RWPE2 (cell line): Measurements from ENCODE around the gene LARP1.

ENCODE experiments used
- ATAC-seq: fragments of 200-7000 bp; cut with Tn5 transposase; 3 replicates; pipeline ENCODE4 v1.9.1; 2021; ENCODE audit warnings: low read depth
- DNase-seq: peaks from one replicate; pipeline ENCODE4 v3.0.0-alpha.2; 2020; ENCODE audit warnings: low spot score
- H3K27ac ChIP-seq: fragments of 450-650 bp; 2 replicates; pipeline ENCODE4 v1.5.1; 2017; ENCODE audit warnings: mild to moderate bottlenecking; ENCODE audit not compliant: poor library complexity, severe bottlenecking
- H3K27me3 ChIP-seq: fragments of 250-450 bp; sonication (Bioruptor Pico); 2 replicates; pipeline ENCODE4 v1.5.1; 2021; ENCODE audit warnings: mild to moderate bottlenecking, moderate library complexity; ENCODE audit not compliant: insufficient read depth, poor library complexity, severe bottlenecking
- H3K36me3 ChIP-seq: fragments of 250-450 bp; sonication (Bioruptor Pico); 2 replicates; pipeline ENCODE4 v1.5.1; 2020; ENCODE audit warnings: low read depth, mild to moderate bottlenecking, moderate library complexity
- H3K4me1 ChIP-seq: fragments of 250-450 bp; sonication (Bioruptor Pico); 2 replicates; pipeline ENCODE4 v1.5.1; 2021; ENCODE audit warnings: mild to moderate bottlenecking, moderate library complexity; ENCODE audit not compliant: insufficient read depth, poor library complexity, severe bottlenecking
- H3K4me3 ChIP-seq: fragments of 250-450 bp; sonication (Bioruptor Pico); 2 replicates; pipeline ENCODE4 v1.5.1; 2021; ENCODE audit warnings: mild to moderate bottlenecking, moderate library complexity; ENCODE audit not compliant: severe bottlenecking
- H3K9me3 ChIP-seq: fragments of 250-450 bp; sonication (Bioruptor Pico); 2 replicates; pipeline ENCODE4 v1.5.1; 2021; ENCODE audit warnings: mild to moderate bottlenecking, moderate library complexity; ENCODE audit not compliant: severe bottlenecking
- CTCF ChIP-seq: fragments of 450-650 bp; IDR thresholded peaks from one replicate; pipeline ENCODE4 v1.5.1; 2017; ENCODE audit warnings: mild to moderate bottlenecking, moderate library complexity; ENCODE audit not compliant: poor library complexity, severe bottlenecking

The LARP1 gene

GRCh38 chr5:154860123-154860522 is 104.9 kb downstream of the LARP1 start:
- no peak for DNase-seq
- no peaks in the 10 kb centered on the region for H3K27me3 ChIP-seq
- peak; percentile 13; the same call in 1 of the 3 replicates for ATAC-seq
- H3K4me1 ChIP-seq, result peaks cover 15% of the 10 kb centered on the region
- H3K4me3 ChIP-seq, result peak overlapping the region; percentile 82
- H3K27ac ChIP-seq, result peak overlapping the region; percentile 93
- H3K9me3 ChIP-seq, result no peaks in the 10 kb centered on the region
- peaks cover 43% of the 10 kb centered on the region for H3K36me3 ChIP-seq
- TF ChIP-seq CTCF, result no peak

DNA sequence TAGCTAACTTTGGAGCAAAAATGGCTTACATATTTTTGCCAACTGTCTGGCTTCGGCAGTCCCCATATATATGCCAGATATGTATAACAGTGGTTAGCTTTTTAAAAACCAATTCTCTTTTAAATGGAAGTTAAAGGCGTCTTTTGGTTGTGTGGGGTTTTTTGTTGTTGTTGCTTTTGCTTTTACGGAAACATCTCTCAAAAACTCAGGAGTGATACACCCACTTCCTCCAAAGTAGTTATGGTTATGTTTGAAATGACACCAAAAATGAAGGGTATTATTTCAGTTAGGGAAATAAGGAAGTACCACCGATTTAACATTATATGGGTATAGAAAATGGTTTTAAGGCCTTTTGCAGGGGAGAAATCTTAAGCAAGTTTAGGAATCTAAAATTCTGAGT is 105.6 kb downstream of the LARP1 start:
- peak overlapping the region; percentile 93 for H3K27ac ChIP-seq
- ATAC-seq, result no peak
- peaks cover 15% of the 10 kb centered on the region for H3K4me1 ChIP-seq
- H3K9me3 ChIP-seq, result no peaks in the 10 kb centered on the region
- DNase-seq, result no peak
- H3K27me3 ChIP-seq, result no peaks in the 10 kb centered on the region
- peaks cover 49% of the 10 kb centered on the region for H3K36me3 ChIP-seq
- H3K4me3 ChIP-seq, result no peak overlapping the region
- TF ChIP-seq CTCF, result no peak

GRCh38 chr5:154861946-154862345 is 106.8 kb downstream of the LARP1 start:
- Histone ChIP-seq H3K9me3 (no peaks in the 10 kb centered on the region), H3K4me3 (no peak overlapping the region), H3K4me1 (peaks cover 12% of the 10 kb centered on the region), H3K27ac (no peak overlapping the region), H3K27me3 (no peaks in the 10 kb centered on the region), H3K36me3 (peaks cover 61% of the 10 kb centered on the region)
- DNase-seq (no peak), ATAC-seq (no peak)
- no peak for TF ChIP-seq CTCF

DNA sequence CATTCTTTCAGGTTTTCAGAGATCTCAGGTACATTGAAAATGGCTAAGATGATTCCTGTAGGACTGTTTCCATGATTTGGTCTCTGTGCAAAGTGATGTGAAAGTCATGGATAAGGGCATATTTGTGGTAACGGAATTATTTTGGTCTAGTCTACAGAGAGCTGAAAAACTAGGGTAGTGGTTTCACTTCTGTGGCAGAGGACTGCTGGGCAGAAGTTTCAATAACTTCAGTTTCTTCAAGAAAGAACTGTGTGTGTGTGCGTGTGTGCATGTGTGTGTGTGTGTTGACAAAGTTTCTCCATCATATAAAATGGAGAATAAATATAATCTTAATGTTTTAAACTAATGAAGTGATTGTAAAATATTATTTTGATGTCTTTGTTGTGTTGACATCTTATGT is 107.6 kb downstream of the LARP1 start:
- ATAC-seq, result no peak
- no peak for DNase-seq
- Histone ChIP-seq H3K27me3 (no peaks in the 10 kb centered on the region), H3K4me1 (peaks cover 10% of the 10 kb centered on the region), H3K4me3 (no peak overlapping the region), H3K9me3 (no peaks in the 10 kb centered on the region), H3K36me3 (peaks cover 69% of the 10 kb centered on the region), H3K27ac (no peak overlapping the region)
- no peak for TF ChIP-seq CTCF

GRCh38 chr5:154863291-154864080 is 108.3 kb downstream of the LARP1 start:
- DNase-seq, result no peak
- ATAC-seq, result no peak
- Histone ChIP-seq H3K27ac (no peak overlapping the region), H3K4me1 (peaks cover 10% of the 10 kb centered on the region), H3K36me3 (peaks cover 74% of the 10 kb centered on the region), H3K27me3 (no peaks in the 10 kb centered on the region), H3K4me3 (no peak overlapping the region), H3K9me3 (no peaks in the 10 kb centered on the region)
- no peak for TF ChIP-seq CTCF
